T47D (cell line): Measurements from ENCODE around the gene COL4A2.
A peak's percentile ranks its signal among the peaks of the same experiment; 100 is the strongest.
"Not testable (repeated sequence)": the region's sequence is repeated elsewhere in the genome, so short reads cannot be mapped to it uniquely, and the experiment has no call there.

Experiments used
- DNase-seq, 2 experiments: peaks; one replicate each; pipeline versions ENCODE4 v3.0.0 to v3.0.0-alpha.2; 2011 to 2012; ENCODE audit warnings: low read depth in 1 of 2, low spot score in 1 of 2
- JUND ChIP-seq: IDR thresholded peaks from 2 replicates; pipeline ENCODE4 v1.6.1; 2012; ENCODE audit warnings: low read depth
- in situ Hi-C: cut with HindIII; loops from 2 replicates; pipeline ENCODE4 v1.10.0; 2016; ENCODE audit warnings: low sequenced_read_pairs, low pct_unique_long_range_greater_than_20kb

The COL4A2 gene

DNA sequence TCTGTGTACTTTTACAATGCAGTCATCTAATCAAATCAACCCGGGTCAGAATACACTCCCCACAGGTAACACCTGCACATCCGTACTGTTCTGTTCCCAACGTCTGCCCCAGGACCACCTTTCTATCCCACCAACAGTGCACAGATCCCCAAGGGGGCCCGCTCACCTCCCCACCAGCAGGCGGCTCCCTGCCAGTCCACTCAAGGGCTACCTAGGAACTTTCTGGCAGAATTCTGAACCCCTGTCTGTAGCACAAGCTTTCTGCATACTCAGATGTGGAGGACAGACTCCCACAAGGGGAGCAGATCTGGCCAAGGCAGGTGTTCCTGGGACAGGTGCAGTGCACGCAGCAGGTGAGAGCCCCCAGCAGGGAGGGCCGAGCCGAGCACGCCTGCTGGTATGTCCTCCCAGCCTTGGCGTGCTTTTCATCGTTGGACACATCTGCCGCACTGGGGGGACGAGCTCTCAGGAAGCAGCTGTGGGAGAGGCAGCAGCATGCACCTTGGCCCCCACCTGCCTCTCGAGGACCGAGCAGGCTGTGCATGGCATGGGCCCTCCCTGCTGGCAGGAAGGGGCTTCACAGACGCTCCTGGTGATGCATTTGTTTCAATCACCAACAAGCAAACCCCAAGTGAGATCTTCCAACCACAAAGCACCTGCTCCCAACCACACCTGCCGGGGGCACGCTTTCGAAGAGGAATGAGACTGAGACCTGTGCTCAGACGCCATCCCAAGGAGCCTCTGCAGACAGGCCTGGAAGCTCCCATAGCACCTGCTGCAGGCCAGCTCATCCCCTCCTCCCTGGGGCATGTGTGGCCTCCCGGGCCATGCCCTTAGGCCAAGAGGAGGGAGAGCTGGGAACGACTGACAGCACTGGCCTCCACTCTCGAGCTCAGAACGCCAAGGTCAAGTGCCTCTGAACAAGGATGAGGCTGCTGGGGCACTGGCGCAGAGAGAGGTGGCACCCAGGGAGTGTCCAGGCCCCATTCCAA is 218.5 kb downstream of the COL4A2 start:
- no peak for TF ChIP-seq JUND
- in situ Hi-C loops = no loop called here
- DNase-seq = peak in 1 of 2 experiments; percentile 30

- in situ Hi-C loops = no loop called here
- no peak for DNase-seq
- TF ChIP-seq JUND = no peak
These were observed 221.3 kb downstream of the COL4A2 start for GRCh38 chr13:110528371-110528770.

DNA sequence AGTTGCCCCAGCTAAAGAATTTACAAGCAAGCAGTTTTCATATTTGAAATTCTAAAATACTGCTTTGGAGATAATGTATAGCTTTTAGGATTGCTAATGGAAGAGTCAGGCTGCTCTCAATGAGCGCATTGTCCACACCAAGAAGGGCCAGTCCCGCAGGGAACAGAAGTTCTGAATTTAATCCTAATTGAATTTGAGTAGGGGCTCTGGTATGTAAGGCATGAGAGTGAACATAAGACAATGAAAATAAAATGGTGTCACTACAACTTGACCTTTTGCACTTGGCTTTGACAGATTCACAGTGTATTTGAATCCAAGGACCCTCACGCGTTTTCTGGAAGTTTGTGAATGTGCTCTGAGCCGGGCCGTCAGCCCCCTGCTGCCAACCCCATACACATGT is 221.8 kb downstream of the COL4A2 start:
- TF ChIP-seq JUND = no peak
- in situ Hi-C loops = no loop called here
- DNase-seq = no peak

DNA sequence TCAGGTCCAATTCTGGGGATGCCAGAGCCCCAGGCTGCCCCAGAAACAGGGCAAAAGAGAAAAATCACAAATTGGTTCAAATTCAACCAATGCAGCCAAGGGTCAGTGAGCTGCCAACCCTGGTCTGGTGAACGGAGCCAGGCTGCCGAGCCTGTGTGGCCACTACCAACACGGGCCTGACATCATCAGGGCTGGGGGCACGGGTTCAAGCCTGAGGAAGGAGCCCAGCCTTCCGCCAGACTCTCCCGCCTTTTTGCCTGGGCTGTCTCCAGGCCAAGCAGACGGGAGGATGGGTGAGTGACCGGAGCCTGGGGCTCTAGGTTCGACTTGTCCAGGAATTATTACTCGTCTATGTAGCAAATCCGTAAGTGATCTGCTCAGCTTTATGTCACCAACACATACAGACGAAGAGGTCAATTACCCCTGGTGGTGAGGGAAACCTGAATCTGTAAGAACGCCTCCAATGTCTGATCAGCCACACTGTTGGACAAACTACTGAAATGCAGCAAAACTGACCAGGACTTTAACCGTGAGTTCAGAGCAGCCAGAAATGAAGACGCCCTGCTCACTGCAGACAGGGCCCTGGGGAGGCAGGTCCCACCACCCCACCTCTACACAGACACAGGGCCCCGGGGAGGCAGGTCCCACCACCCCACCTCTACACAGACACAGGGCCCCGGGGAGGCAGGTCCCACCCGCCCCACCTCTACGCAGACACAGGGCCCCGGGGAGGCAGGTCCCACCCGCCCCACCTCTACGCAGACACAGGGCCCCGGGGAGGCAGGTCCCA is 222.6 kb downstream of the COL4A2 start:
- in situ Hi-C loops = no loop called here
- TF ChIP-seq JUND = no peak
- peak in 1 of 2 experiments; percentile 43 for DNase-seq

GRCh38 chr13:110531100-110531499 is 224.0 kb downstream of the COL4A2 start:
- in situ Hi-C loops = no loop called here
- TF ChIP-seq JUND = no peak
- no peak for DNase-seq

DNA sequence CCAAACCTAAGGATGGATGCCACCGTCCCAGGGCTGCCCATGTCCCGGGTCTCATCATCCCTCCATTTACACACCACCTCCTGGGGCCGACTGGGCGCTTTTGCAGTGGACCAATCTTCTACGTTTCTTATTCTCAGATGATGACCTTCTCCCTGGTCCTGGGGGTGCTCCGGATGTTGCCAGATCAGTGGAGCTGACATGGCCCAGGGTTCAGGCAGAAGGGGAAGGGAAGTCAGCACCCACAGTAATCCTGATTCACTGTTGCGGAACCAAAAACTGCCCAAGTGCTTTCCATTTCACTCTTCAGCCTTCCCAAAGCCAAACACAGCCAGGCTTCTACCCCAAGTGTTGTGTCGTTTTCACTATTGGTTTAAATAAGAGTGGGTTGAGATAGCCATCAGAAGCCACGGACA is 224.6 kb downstream of the COL4A2 start:
- in situ Hi-C loops = no loop called here
- DNase-seq = no peak
- no peak for TF ChIP-seq JUND

GRCh38 chr13:110532258-110532657 is 225.2 kb downstream of the COL4A2 start:
- in situ Hi-C loops = not testable (repeated sequence)

GRCh38 chr13:110533771-110534670 is 226.9 kb downstream of the COL4A2 start:
- TF ChIP-seq JUND = no peak
- in situ Hi-C loops = no loop called here
- no peak for DNase-seq

More at GRCh38 chr13:110532258-110532657, 225.2 kb downstream of the COL4A2 start:
- not testable (repeated sequence) for DNase-seq

DNA sequence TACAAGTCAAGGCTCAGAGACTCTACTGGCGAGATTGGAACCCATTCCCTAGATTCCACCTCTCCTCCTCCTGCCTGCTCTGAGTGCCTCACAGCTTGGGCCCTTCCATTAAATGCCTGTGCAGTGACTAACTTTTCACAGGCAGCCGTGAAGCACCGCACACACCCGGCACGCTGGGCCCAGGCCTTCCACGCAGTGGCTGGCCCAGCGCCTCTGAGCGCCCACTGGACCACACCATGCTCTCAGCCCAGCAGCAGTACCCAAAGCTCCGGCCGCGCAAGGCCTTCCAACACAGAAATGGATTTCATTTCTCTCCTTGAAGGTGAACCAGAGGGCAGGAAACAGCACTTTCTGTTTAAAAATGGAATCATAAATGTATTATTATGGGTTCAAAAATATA is 228.4 kb downstream of the COL4A2 start:
- no peak for TF ChIP-seq JUND
- DNase-seq = no peak
- in situ Hi-C loops = no loop called here

- no peak for DNase-seq
- in situ Hi-C loops = no loop called here
- no peak for TF ChIP-seq JUND
These were observed 229.1 kb downstream of the COL4A2 start for GRCh38 chr13:110536006-110536693.

- no peak for DNase-seq
- no peak for TF ChIP-seq JUND
- in situ Hi-C loops = no loop called here
These were observed 231.5 kb downstream of the COL4A2 start for GRCh38 chr13:110538632-110539031.
